ENCODE data around the gene CD3G. TPM values are rescaled to one million over a fixed set of nuclear protein-coding genes. Genes with fewer than 3 reads are reported as not detected.

The CD3G gene
- total and polyA plus RNA-seq, 2 donors (not counting 1 experiment from before 2014, with no cell fraction given): 0.34 to 0.76 TPM

DNA sequence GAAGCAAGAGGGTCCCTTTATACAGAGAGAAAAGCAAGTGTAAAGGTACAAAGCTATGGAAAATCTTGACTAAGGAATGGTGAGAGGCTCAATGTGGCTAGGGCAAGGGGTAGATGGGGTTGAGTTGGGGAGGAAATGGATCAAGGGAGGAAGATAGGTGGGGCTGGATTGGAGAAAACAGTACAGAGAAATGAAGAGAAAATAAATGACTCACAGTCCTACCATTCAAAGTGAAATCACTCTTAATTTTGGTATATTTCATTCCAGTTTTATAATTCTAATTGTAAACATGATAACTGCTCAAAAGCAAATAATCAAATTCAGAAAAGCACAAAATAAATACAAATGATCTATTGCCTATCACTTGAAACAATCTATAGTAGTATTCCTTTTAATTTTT, 31.8 kb downstream of the CD3G start:
- no peak overlapping the region for H3K27ac Mint-ChIP-seq
- H3K27me3 Mint-ChIP-seq: no peaks in the 10 kb centered on the region
- H3K9ac ChIP-seq (ENCODE audit: low read length): no peak overlapping the region
- no peak for DNase-seq
- H3K9me3 Mint-ChIP-seq (ENCODE audit: insufficient read depth): no peaks in the 10 kb centered on the region
- H3K4me3 ChIP-seq (ENCODE audit: control extremely low read depth in 1 of 5, extremely low read depth in 1 of 5, insufficient read depth in 1 of 5, low read depth in 2 of 5, low read length in 4 of 5): no peak overlapping the region
- no peaks in the 10 kb centered on the region for H3K4me1 ChIP-seq (ENCODE audit: control insufficient read depth in 2 of 2, insufficient read depth in 2 of 2, low read length in 2 of 2)
- H3K9me3 ChIP-seq (ENCODE audit: control extremely low read depth in 1 of 3, control insufficient read depth in 2 of 3, insufficient read depth in 1 of 3, low read length in 2 of 3): no peaks in the 10 kb centered on the region
- H4K20me1 ChIP-seq (ENCODE audit: control insufficient read depth, insufficient read depth, low read length, poor library complexity, severe bottlenecking): no peaks in the 10 kb centered on the region
- H3K79me2 ChIP-seq (ENCODE audit: control insufficient read depth, insufficient read depth, low read length): no peaks in the 10 kb centered on the region
- no peak overlapping the region for H3K4me2 ChIP-seq (replicated peaks; ENCODE audit: low read depth, low read length, poor library complexity, severe bottlenecking)
- ChIA-PET POLR2A (no interaction called here), CTCF (interaction anchor here (0.6 to 1.8 kb wide), 4 partner anchors 7 to 178 kb away, joined by 3 to 4 read pairs (median 3); no protein-coding TSS in a partner anchor)
- no peak overlapping the region for H3K4me3 Mint-ChIP-seq
- no peaks in the 10 kb centered on the region for H3K27me3 ChIP-seq (replicated peaks in 1 of 4; ENCODE audit: control extremely low read depth in 1 of 4, control insufficient read depth in 3 of 4, insufficient read depth in 4 of 4, low read length in 3 of 4)
- peaks cover 4 to 83% of the 10 kb centered on the region in 2 experiments for H3K36me3 ChIP-seq (replicated peaks in 1 of 2; ENCODE audit: control extremely low read depth in 1 of 2, control insufficient read depth in 1 of 2, extremely low read depth in 1 of 2, insufficient read depth in 2 of 2, low read length in 1 of 2)
- no peak for ATAC-seq (ENCODE audit: low read depth)
- H3K27ac ChIP-seq (ENCODE audit: low read length in 2 of 2): no peak overlapping the region
- H3K4me1 Mint-ChIP-seq: no peaks in the 10 kb centered on the region
- TF ChIP-seq EZH2 (IDR thresholded peaks at IDR 0.05; ENCODE audit: borderline replicate concordance, insufficient read depth, low read depth, low read length, poor library complexity, severe bottlenecking): no peak
- TF ChIP-seq, protein P1, sequence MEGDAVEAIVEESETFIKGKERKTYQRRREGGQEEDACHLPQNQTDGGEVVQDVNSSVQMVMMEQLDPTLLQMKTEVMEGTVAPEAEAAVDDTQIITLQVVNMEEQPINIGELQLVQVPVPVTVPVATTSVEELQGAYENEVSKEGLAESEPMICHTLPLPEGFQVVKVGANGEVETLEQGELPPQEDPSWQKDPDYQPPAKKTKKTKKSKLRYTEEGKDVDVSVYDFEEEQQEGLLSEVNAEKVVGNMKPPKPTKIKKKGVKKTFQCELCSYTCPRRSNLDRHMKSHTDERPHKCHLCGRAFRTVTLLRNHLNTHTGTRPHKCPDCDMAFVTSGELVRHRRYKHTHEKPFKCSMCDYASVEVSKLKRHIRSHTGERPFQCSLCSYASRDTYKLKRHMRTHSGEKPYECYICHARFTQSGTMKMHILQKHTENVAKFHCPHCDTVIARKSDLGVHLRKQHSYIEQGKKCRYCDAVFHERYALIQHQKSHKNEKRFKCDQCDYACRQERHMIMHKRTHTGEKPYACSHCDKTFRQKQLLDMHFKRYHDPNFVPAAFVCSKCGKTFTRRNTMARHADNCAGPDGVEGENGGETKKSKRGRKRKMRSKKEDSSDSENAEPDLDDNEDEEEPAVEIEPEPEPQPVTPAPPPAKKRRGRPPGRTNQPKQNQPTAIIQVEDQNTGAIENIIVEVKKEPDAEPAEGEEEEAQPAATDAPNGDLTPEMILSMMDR (IDR thresholded peaks at IDR 0.05): no peak
- intact Hi-C loops (cut with micrococcal nuclease): no loop called here
- no peak overlapping the region for H2AFZ ChIP-seq (ENCODE audit: insufficient read depth, low read depth, low read length, poor library complexity, severe bottlenecking)

DNA sequence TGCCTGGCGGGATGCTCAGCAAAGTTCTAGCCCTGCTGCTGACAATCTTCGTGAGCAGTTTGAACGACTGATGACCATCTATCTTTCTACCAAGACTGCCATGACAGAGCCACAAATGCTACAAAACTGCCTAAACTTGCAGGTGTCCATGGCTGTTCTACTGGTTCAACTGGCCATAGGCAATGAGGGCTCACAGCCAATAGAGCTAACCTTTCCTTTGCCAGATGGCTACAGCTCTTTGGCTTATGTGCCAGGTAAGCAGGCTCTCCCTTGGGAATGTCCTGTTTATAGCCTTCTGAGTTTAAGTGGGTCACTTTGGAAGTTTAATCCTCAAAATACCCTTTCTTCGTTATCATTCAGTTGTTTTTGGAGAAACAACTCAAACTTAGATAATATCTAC, 35.4 kb downstream of the CD3G start:
- POLR2A ChIA-PET: interaction anchor here (0.7 kb wide), 1 partner anchor 1360 kb away, joined by 4 read pairs; no protein-coding TSS in a partner anchor
- H3K9me3 Mint-ChIP-seq (ENCODE audit: insufficient read depth): no peaks in the 10 kb centered on the region
- no peak overlapping the region for H3K27ac Mint-ChIP-seq
- Histone ChIP-seq H3K9ac (ENCODE audit: low read length) (no peak overlapping the region), H3K9me3 (ENCODE audit: control extremely low read depth in 1 of 3, control insufficient read depth in 2 of 3, insufficient read depth in 1 of 3, low read length in 2 of 3) (no peaks in the 10 kb centered on the region), H3K4me2 (replicated peaks; ENCODE audit: low read depth, low read length, poor library complexity, severe bottlenecking) (no peak overlapping the region), H2AFZ (ENCODE audit: insufficient read depth, low read depth, low read length, poor library complexity, severe bottlenecking) (no peak overlapping the region), H3K36me3 (replicated peaks in 1 of 2; ENCODE audit: control extremely low read depth in 1 of 2, control insufficient read depth in 1 of 2, extremely low read depth in 1 of 2, insufficient read depth in 2 of 2, low read length in 1 of 2) (peaks cover 2 to 84% of the 10 kb centered on the region in 2 experiments), H3K27ac (ENCODE audit: low read length in 2 of 2) (no peak overlapping the region), H3K4me1 (ENCODE audit: control insufficient read depth in 2 of 2, insufficient read depth in 2 of 2, low read length in 2 of 2) (no peaks in the 10 kb centered on the region), H3K4me3 (ENCODE audit: control extremely low read depth in 1 of 5, extremely low read depth in 1 of 5, insufficient read depth in 1 of 5, low read depth in 2 of 5, low read length in 4 of 5) (no peak overlapping the region), H3K27me3 (replicated peaks in 1 of 4; ENCODE audit: control extremely low read depth in 1 of 4, control insufficient read depth in 3 of 4, insufficient read depth in 4 of 4, low read length in 3 of 4) (no peaks in the 10 kb centered on the region), H4K20me1 (ENCODE audit: control insufficient read depth, insufficient read depth, low read length, poor library complexity, severe bottlenecking) (no peaks in the 10 kb centered on the region), H3K79me2 (ENCODE audit: control insufficient read depth, insufficient read depth, low read length) (no peaks in the 10 kb centered on the region)
- CTCF ChIA-PET: interaction anchor here (1.3 kb wide), 1 partner anchor 181 kb away, joined by 3 read pairs; no protein-coding TSS in a partner anchor
- ATAC-seq (ENCODE audit: low read depth) (no peak), DNase-seq (no peak)
- 100% methylated on average over 3 of the region's 4 CpGs for WGBS (ENCODE audit: insufficient coverage)
- H3K4me1 Mint-ChIP-seq: no peaks in the 10 kb centered on the region
- no peaks in the 10 kb centered on the region for H3K27me3 Mint-ChIP-seq
- TF ChIP-seq, protein P1 (IDR thresholded peaks at IDR 0.05): no peak
- TF ChIP-seq EZH2 (IDR thresholded peaks at IDR 0.05; ENCODE audit: borderline replicate concordance, insufficient read depth, low read depth, low read length, poor library complexity, severe bottlenecking): no peak
- H3K4me3 Mint-ChIP-seq: no peak overlapping the region
- intact Hi-C loops (cut with micrococcal nuclease): no loop called here

All from B cell (primary cell).